ENCODE data around the gene BCORL1.

Gene BCORL1

GRCh38 chrX:130094696-130095095 lies 112.3 kb downstream of the BCORL1 start:
- no peak for DNase-seq (ENCODE audit: low read depth in 2 of 2)

- no peak for DNase-seq (ENCODE audit: low read depth in 2 of 2)
Observed at GRCh38 chrX:130095249-130096030, 113.0 kb downstream of the BCORL1 start.

- DNase-seq (ENCODE audit: low read depth in 2 of 2): no peak
Observed at GRCh38 chrX:130097507-130098209, 115.2 kb downstream of the BCORL1 start.

- no peak for DNase-seq (ENCODE audit: low read depth in 2 of 2)
Observed at GRCh38 chrX:130098210-130098552, 115.7 kb downstream of the BCORL1 start.

GRCh38 chrX:130100180-130100579 lies 117.7 kb downstream of the BCORL1 start:
- no peak for DNase-seq (ENCODE audit: low read depth in 2 of 2)

- no peak for DNase-seq (ENCODE audit: low read depth in 2 of 2)
Observed at GRCh38 chrX:130103605-130104004, 121.2 kb downstream of the BCORL1 start.

GRCh38 chrX:130105244-130105643 lies 122.8 kb downstream of the BCORL1 start:
- DNase-seq (ENCODE audit: low read depth in 2 of 2): no peak

- DNase-seq (ENCODE audit: low read depth in 2 of 2): no peak
Observed at GRCh38 chrX:130106071-130106470, 123.6 kb downstream of the BCORL1 start.

All from activated CD8-positive, alpha-beta memory T cell treated with anti-CD3 and anti-CD28 coated beads for 4 hours (primary cell).